Measurements from ENCODE around the gene CD59.

GRCh38 chr11:33691066-33691864 is 45.0 kb downstream of the CD59 start:
- TF ChIP-seq CTCF (conservative IDR thresholded peaks at IDR 0.05) (no peak), ZFX (IDR thresholded peaks at IDR 0.05) (no peak)
